Effector CD8-positive, alpha-beta T cell (primary cell): ENCODE results near the gene CFAP97D2.
"Not testable (repeated sequence)": the region's sequence is repeated elsewhere in the genome, so short reads cannot be mapped to it uniquely, and the experiment has no call there.

Source experiments
- DNase-seq: peaks from one replicate; lab custom pipeline; 2025; lab: John Stamatoyannopoulos, UW

CFAP97D2 gene

GRCh38 chr13:114235697-114236096, 56.6 kb downstream of the CFAP97D2 start:
- no peak for DNase-seq

- no peak for DNase-seq
These were observed 57.2 kb downstream of the CFAP97D2 start for GRCh38 chr13:114236227-114236626.

- DNase-seq: no peak
These were observed 58.5 kb downstream of the CFAP97D2 start for GRCh38 chr13:114237415-114238112.

- no peak for DNase-seq
These were observed 62.9 kb downstream of the CFAP97D2 start for GRCh38 chr13:114241918-114242317.

- no peak for DNase-seq
These were observed 64.9 kb downstream of the CFAP97D2 start for GRCh38 chr13:114243971-114244370.

GRCh38 chr13:114244637-114245036, 65.6 kb downstream of the CFAP97D2 start:
- DNase-seq: no peak

GRCh38 chr13:114248011-114248410, 69.0 kb downstream of the CFAP97D2 start:
- no peak for DNase-seq

GRCh38 chr13:114249077-114249476, 70.0 kb downstream of the CFAP97D2 start:
- DNase-seq: no peak

- not testable (repeated sequence) for DNase-seq
These were observed 72.8 kb downstream of the CFAP97D2 start for GRCh38 chr13:114251639-114252440.

GRCh38 chr13:114256547-114256946, 77.5 kb downstream of the CFAP97D2 start:
- no peak for DNase-seq

GRCh38 chr13:114257014-114257413, 78.0 kb downstream of the CFAP97D2 start:
- DNase-seq: no peak

GRCh38 chr13:114258589-114258988, 79.5 kb downstream of the CFAP97D2 start:
- no peak for DNase-seq

GRCh38 chr13:114259374-114259773, 80.3 kb downstream of the CFAP97D2 start:
- no peak for DNase-seq

- DNase-seq: no peak
These were observed 80.9 kb downstream of the CFAP97D2 start for GRCh38 chr13:114259974-114260373.

- DNase-seq: no peak
These were observed 81.8 kb downstream of the CFAP97D2 start for GRCh38 chr13:114260814-114261213.

GRCh38 chr13:114261328-114261965, 82.4 kb downstream of the CFAP97D2 start:
- DNase-seq: no peak

- no peak for DNase-seq
These were observed 84.5 kb downstream of the CFAP97D2 start for GRCh38 chr13:114263578-114263977.

GRCh38 chr13:114264313-114264712, 85.3 kb downstream of the CFAP97D2 start:
- DNase-seq: not testable (repeated sequence)

- DNase-seq: no peak
These were observed 86.0 kb downstream of the CFAP97D2 start for GRCh38 chr13:114264886-114265611.

GRCh38 chr13:114266241-114266640, 87.2 kb downstream of the CFAP97D2 start:
- no peak for DNase-seq

GRCh38 chr13:114268344-114269280, 89.6 kb downstream of the CFAP97D2 start:
- no peak for DNase-seq
